Activated CD4-positive, alpha-beta T cell treated with anti-CD3 and anti-CD28 coated beads, Interleukin-10, Interleukin-2, amounts not matched to agents 100 ng/mL and 50 ng/mL, durations not matched to agents 16 hours and 8 hours (primary cell): ENCODE results near the gene URM1.
"Not testable (repeated sequence)": the region's sequence is repeated elsewhere in the genome, so short reads cannot be mapped to it uniquely, and the experiment has no call there.

Experiments
- DNase-seq: peaks from one replicate; pipeline ENCODE4 v3.0.0-alpha.2; 2020

URM1 gene

DNA sequence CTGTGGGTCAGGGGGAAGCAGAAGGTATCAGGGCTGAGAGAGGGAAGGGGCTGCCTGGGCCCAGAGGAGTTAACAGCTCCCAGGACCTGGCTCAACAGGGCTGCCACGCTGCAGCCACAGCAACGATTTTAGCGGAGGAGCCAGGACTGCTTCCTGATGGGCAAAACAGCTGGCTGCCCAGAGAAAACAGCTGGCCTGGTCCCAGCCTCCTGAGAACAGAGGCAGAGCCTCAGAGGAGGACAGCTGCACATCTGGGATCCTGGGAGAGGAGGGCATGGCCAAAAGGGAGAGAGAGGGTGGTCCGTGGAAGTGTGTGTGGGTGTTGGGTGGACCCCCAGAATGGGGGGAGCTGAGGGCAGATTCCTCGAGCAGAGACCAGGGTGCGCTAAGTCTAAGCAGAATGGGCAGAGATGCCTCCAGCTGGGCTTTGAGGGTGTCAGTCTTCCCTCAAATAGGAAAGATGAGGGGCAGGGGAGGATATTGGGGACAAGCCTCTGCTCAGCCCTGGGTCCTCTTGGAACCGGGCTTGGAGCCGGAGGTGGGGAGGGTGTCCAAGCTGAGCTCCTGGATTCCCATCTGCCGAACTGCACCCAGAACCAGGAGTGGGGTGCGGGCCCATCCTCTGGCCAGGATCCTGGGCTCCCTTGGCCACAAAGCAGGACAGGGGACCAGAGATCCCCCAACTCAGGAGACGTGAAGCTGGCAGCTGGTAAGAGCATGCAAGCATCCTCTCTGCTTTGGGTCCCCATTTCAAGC lies 40.4 kb downstream of the URM1 start:
- no peak for DNase-seq

GRCh38 chr9:128412120-128412790 lies 41.1 kb downstream of the URM1 start:
- peak; percentile 54 for DNase-seq

DNA sequence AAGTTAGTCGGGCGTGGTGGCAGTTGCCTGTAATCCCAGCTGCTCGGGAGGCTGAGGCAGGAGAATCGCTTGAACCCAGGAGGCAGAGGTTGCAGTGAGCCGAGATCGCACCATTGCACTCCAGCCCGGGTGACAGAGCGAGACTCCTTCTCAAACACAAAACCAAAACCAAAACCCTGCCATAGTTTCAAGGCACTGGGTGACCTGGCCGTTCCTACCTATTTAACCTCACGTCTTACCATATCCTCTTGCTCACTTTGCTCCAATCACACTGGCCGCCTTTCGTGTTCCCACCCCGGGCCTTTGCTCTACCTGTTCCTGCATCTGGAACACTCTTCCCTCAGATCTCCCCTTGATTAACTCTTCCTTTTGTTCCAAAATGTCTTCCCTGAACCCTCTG lies 42.6 kb downstream of the URM1 start:
- not testable (repeated sequence) for DNase-seq

- DNase-seq: no peak
These were observed 43.3 kb downstream of the URM1 start for GRCh38 chr9:128414461-128414860.

DNA sequence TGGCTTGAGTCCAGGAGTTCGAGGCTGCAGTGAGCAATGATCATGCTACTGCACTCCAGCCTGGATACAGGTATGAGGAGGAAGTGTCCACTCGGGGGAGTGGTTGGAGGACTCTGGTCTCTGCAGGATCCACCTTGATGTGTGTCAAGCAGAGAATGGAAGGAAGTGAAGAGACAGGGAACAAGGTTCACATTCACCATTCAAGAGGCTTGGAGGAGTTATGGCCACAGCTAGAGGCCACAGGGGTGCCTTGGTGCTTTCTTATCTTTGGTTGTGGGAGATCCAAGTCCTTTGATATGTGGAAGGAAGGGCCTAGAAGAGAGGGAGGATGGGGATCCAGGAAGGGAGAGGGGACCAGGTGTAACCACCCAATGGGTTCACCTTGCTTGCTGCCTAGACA lies 44.1 kb downstream of the URM1 start:
- DNase-seq: no peak

DNA sequence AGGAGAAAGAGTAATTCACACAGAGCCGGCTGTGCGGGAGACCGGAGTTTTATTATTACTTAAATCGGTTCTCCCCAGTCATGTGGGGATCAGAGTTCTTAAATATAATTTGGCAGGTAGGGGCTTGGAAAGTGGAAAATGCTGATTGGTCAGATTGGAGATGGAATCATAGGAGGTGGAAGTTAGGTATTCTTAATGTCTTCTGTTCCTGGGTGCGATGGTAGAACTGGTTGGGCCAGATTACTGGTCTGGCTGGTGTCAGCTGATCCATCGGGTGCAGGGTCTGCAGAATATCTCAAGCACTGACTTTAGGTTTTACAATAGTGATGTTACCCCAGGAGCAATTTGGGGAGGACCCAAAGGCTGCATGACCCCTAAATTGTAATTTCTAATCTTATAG lies 44.8 kb downstream of the URM1 start:
- DNase-seq: no peak

DNA sequence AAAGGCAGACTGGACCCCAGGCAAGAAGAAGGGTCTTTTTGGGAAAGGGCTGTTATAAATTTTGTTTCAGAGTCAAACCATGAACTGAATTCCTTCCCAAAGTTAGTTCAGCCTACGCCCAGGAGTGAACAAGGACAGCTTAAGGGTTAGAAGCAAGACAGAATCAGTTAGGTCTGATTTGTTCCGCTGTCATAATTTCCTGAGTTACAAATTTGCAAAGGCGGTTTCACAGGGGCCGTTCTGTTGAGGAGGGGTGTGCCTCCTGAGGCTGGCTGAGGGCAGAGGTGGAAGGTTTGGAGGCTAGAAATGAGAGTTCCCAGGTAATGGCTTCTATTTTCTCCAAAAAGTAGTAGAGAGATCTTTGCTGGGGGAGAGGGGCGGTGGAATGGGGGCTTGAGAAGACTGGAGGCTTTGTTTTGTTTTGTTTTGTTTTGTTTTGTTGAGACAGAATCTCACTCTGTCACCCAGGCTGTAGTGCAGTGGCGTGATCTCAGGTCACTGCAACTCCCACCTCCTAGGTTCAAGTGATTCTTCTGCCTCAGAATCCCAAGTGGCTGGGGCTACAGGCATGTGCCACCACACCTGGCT lies 45.4 kb downstream of the URM1 start:
- DNase-seq: no peak

GRCh38 chr9:128419061-128419925 lies 48.1 kb downstream of the URM1 start:
- DNase-seq: no peak

GRCh38 chr9:128420060-128420650 lies 49.0 kb downstream of the URM1 start:
- peak; percentile 74 for DNase-seq

DNA sequence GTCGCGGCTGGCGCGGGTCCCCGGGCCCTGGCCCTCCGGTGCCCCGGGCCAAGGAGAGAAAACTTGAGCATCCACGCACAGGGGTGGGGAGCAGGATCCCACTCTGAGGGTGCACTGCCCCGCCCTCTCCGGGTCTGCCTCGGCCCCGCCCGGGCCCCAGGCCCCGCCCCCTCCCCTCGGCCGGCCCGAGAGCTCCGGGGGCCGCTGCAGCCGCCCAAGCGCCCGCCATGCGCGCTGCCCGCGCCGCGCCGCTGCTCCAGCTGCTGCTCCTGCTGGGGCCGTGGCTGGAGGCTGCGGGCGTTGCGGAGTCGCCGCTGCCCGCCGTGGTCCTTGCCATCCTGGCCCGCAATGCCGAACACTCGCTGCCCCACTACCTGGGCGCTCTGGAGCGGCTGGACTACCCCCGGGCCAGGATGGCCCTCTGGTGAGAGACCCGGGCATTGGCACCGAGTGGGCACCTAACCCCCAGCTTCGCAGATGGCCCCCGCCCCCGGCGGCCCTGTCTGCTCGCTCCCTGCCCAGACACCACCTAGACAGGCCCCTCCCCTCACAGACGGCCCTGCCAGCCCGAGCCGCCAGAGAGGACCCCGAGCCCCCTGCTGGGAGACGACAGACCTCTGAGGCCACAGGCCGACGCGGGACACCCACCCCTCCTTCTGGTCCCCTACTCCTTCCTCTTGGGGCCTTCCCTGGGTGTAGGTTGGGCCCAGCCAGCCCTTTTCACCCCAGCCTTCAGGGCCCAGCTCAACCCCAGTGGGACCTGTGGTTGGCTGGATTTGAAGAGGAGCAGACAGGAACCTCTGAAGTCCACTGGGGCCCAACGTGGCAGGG lies 49.7 kb downstream of the URM1 start, which contains the start of gene CERCAM:
Gene CERCAM (plus strand): TSS at position 207 of the 831 bp plus-strand sequence. CDS start 21 bp downstream, at position 228.
- peak; percentile 34 for DNase-seq

DNA sequence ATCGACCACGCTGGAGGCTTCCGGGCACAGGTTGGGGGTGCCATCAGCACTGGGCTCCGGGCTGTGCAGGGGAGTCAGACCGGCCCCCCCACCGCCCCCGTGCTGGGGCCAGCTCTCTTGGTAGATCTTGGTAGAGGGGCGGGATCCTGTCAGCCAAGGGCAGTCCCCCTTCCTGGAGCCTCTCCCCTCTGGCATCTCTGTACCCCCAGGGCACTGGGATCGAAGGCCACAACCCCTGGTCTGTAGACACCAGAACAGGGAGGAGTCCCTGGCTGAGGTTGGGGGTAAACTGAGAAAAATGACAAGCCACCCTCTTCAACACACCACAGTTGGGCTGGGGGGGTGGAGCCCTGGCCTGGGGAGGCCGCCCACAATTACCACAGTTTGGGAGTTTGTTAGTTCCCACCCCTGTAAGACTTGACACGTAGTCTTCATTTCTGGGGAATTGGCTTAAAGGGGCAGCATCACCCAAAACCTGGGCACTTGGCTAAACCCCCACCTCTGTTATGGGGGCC lies 50.4 kb downstream of the URM1 start:
- no peak for DNase-seq

GRCh38 chr9:128422022-128422782 lies 51.0 kb downstream of the URM1 start:
- DNase-seq: not testable (repeated sequence)

DNA sequence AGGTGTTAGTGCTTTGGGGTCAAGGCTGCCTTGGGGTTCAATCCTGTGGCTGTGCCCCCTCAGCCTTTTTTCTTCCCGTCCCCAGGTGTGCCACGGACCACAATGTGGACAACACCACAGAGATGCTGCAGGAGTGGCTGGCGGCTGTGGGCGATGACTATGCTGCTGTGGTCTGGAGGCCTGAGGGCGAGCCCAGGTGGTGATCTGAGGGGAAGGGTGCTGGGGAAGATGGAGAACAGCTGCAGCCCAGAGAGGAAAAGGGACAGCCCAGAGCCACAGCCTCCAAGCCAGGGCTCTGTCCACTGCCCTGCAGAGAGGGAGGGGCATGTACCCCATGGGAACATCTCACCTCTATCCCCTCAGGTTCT lies 51.6 kb downstream of the URM1 start:
- DNase-seq: no peak

GRCh38 chr9:128423356-128423755 lies 52.2 kb downstream of the URM1 start:
- not testable (repeated sequence) for DNase-seq

- DNase-seq: no peak
These were observed 53.1 kb downstream of the URM1 start for GRCh38 chr9:128424268-128424780.

GRCh38 chr9:128428644-128429512 lies 57.7 kb downstream of the URM1 start:
- DNase-seq: no peak

DNA sequence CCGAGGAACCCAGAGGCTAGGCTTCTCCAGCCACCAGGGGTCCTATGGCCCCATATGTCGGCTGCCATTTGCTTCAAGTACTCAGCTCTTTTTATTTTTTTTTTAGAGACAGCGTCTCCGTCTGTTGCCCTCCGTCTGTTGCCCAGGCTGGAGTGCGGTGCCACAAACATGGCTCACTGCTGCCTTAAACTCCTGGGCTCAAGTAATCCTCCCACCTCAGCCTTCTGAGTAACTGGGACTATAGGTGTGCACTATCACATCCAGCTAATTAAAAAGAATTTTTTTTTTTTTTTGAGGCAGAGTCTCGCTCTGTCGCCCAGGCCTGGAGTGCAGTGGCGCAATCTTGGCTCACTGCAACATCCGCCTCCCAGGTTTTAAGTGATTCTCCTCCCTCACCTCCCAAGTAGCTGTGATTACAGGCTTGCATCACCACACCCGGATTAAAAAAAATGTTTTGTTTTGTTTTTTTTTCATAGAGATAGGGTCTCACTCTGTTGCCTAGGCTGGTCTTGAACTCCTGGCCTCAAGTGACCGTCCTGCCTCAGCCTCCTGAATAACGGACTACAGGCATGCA lies 58.4 kb downstream of the URM1 start:
- DNase-seq: no peak

- DNase-seq: no peak
These were observed 60.0 kb downstream of the URM1 start for GRCh38 chr9:128431207-128431606.

- no peak for DNase-seq
These were observed 63.2 kb downstream of the URM1 start for GRCh38 chr9:128434340-128434739.
